NCI-H2171 treated with DMSO at 0.1 percent for 48 hours (cell line): Measurements from ENCODE around the gene NSD1.
"Not testable (repeated sequence)": the region's sequence is repeated elsewhere in the genome, so short reads cannot be mapped to it uniquely, and the experiment has no call there.

Experiments used
- DNase-seq: peaks from one replicate; lab custom pipeline; 2025; lab: John Stamatoyannopoulos, UW

NSD1 gene

DNA sequence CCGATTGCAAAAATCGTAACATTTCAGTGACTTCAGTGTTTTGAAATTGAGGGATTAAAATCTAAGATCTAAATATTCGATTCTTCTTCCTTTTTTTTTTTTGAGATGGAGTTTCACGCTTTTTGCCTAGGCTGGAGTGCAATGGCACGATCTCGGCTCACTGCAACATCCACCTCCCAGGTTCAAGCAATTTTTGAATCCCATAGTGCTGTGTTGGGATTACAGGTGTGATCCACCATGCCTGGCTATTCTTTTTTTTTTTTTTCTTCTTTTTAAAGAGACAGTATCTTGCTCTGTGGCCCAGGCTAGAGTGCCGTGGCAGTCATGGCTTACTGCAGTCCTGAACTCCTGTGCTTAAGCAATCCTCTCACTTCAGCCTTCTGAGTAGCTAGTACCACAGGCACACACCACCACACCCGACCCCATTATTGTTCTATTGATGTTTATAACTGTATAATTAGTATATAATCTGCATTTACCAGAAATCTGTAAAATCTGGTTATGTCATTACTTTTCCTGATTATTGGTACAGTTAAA, 42.7 kb downstream of the NSD1 start:
- DNase-seq, result no peak

DNA sequence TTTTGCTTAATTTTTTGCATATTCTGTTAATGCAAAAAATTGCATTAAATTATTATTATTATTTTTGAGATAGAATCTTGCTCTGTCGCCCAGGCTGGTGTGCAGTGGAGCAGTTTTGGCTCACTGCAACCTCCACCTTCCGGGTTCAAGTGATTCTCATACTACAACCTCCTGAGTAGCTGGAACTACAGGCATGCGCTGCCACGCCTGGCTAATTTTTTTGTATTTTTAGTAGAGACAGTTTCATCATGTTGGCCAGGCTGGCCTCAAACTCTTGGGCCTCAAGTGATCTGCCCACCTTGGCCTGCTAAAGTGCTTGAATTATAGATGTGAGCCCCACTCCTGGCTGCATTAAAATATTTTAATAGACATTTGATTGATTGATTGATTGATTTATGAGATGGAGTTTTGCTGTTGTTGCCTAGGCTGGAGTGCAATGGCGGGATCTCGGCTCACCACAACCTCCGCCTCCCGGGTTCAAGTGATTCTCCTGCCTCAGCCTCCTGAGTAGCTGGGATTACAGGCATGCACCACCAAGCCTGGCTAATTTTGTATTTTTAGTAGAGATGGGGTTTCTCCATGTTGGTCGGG, 44.4 kb downstream of the NSD1 start:
- DNase-seq, result not testable (repeated sequence)

DNA sequence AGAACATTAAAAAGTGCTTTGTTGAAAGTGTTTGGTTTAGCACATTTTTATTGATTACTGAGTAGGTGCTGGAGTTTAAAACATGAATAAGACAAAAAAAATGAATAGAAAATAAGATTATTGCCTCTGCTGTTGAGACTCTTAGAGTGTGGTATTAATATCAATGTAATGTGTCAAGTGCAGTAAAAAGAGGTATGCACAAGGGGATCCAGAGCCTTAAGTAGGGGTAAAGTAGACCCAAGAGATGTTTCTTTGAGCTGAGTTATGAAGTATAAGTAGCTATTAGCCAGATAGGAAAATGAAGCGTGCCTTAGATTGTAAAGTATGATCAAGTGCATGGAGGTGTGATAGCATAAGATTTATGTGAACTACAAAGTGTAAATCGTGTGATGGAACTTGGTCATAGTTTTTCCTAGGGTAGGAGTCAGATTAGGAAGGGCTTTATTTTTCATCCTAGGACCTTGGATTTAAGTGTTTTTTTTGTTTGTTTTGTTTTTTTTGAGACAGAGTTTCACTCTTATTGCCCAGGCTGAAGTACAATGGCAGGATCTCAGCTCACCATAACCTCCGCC, 45.2 kb downstream of the NSD1 start:
- DNase-seq, result no peak

DNA sequence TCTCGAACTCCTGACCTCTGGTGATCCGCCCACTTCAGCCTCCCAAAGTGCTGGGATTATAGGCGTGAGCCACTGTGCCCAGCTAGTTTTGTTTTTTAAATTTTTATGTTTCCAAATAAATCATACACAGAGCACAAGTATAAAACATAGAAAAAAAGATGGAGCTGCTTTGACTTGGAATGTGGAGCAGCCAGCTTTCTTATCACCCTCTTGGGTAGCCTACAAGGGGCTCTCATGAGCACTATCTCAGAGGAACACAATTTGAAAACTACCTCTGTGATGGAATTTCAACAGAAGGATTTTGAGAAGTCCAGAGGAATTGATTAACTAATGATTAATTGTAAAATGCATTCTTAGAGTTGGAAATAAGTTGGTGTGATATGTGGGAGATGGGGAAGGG, 45.9 kb downstream of the NSD1 start:
- no peak for DNase-seq

DNA sequence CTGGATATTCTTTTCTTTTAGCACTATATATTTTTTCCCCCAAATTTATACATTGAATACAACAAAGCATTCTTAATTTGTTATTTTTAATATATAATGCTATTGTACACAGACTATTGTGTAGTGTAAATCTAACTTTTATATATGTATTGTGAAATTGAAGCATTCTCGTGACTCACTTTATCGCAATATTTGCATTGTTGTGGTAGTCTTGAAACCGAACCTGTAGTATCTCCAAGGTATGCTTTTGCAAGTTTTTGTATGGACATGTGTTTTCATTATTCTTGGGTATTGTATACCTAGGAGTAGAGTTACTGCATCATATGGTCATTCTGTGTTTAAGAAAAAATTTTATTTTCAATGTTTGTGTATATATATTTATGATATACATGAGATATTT, 49.6 kb downstream of the NSD1 start:
- no peak for DNase-seq

DNA sequence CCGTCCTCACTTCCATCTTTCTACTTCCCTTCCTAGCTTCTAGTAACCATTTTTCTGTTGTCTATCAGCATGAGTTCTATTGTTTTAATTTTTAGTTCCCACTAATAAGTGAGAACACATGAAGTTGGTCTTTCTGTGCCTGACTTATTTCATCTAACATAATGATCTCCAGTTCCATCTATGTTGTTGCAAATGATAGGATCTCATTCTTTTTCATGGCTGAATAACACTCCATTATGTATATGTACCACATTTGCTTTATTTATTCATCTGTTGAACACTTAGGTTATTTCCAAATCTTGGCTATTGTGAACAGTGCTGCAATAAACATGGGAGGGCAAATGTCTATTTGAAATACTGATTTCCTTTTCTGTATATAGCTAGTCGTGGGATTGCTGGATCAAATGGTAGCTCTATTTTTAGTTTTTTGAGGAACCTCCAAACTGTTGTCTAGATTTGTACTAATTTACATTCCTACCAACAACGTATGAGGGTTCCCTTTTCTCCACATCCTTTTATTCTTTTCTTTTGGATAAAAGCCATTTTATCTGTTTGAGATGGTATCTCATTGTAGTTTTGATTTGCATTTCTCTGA, 50.3 kb downstream of the NSD1 start:
- no peak for DNase-seq

DNA sequence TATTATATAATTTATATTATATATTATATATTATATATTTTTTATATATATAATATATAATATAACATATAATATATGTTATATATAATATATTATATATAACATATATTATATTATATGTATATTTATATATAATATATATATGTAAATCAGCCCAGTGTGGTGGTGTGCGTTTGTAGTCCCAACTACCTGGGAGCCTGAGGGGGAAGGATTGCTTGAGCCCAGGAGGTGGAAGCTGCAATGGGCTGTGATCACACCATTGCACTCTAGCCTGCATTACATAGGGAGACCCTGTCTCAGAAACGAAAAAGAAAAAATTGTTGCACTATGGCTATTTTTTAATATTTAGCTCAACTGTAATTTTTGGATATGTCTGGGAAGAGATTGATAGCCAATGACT, 52.4 kb downstream of the NSD1 start:
- DNase-seq, result no peak

DNA sequence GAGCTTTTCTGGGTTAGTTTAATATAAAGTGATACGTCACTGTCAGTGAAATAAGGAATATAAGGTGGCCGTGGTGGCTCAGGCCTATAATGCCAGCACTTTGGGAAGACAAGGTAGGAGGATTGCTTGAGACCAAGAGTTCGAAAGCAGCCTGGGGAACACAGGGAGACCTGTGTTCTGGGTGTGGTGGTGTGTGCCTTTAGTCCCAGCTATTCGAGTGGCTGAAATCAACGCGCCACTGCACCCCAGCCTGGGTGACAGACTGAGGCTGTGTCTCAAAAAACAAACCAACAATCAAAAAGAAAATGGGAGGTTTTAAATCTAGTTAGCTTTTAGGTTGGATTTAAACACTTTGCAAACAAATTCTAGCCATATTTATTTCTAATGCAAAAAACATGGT, 53.1 kb downstream of the NSD1 start:
- no peak for DNase-seq

DNA sequence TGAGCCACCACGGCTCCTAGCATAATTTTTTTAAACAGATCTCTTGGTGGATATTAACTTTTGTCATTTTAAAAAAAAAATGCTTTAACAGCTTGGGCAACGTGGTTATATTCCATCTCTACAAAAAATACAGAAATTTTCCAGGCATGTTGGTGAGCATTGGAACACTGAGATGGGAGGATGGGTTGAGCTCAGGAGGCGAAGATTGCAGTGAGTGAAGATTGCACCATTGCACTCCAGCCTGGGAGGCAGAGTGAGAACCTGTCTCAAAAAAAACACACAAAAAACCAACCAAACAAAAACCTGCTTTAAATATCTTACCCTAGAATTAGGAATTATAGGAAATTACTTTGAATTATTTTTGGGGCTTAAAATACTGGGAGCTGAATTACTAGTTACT, 55.2 kb downstream of the NSD1 start:
- DNase-seq, result no peak

DNA sequence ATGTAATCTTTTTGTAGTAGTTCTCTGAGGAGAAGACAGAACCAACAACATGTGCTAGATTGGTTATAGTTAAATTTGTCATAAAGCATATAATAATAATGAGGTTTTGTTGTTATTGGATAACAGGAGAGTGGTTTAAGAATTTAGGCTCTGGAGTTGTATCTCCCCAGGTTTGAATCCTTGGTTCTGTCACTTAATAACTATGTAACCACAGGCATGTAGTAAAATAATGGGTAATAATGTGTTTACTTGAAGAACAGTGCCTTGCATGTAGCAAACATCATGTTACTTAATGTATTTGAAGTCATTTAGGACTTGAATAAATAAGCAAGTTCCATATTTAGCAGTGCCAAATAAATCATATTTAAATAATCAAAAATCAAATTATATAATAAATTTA, 55.8 kb downstream of the NSD1 start:
- DNase-seq, result no peak

DNA sequence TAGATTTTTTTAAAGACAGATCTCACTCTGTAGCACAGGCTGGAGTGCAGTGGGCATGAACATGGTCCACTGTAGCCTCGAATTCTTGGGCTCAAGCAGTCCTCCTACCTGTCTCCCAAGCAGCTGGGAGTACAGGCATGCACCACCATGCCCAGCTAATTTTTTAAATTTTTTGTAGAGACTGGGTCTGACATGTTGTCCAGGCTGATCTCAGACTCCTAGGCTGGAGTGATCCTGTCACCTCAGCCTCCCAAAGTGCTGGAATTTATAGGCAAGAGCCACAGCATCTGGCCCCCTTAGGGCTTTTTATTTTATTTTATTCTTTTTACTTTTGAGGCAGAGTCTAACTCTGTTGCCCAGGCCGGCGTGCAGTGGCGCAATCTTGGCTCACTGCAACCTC, 56.4 kb downstream of the NSD1 start:
- DNase-seq, result no peak

DNA sequence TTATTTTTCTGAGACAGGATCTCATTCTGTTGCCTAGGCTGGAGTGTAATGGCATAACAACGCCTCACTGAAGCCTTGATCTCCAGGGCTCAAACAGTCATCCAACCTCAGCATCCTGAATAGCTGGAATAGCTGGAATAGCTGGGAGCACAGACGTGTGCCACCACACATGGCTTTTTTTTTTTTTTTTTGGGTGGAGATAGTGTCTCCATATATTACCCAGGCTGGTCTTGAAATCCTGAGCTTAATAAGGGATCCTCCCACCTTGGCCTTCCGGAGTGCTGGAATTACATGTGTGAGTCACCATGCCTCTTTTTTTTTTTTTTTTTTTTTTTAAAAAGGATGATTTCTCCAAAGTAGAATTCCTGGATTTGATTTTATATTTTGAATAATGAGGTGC, 60.7 kb downstream of the NSD1 start:
- DNase-seq, result no peak

DNA sequence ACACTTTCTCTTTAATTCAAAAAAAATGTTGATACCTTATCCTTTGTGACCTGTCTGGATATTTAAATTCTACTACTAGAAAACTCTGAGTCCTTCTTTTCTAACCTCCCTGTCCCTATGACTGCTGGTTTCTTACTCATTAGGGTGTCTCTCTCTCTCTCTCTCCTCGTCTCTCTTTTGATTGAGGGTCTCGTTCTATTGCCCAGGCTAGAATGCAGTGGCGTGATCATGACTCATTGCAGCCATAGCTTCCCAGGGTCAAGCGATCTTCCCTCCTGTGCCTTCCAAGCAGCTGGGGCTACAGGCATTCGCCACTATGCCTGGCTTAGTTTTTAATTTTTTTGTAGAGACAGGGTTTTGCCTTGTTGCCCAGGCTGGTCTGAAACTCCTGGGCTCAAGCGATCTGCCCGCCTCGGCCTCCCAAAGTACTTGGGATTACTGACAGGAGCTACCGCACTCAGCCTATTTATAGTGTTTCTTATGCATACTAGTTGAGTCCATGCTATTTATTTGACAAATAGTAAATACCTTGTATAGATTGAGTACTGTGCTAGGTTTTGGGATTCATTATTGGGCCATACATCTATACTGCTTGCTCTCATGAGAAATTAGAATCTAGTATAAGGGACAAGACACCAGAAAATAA, 61.9 kb downstream of the NSD1 start:
- no peak for DNase-seq

DNA sequence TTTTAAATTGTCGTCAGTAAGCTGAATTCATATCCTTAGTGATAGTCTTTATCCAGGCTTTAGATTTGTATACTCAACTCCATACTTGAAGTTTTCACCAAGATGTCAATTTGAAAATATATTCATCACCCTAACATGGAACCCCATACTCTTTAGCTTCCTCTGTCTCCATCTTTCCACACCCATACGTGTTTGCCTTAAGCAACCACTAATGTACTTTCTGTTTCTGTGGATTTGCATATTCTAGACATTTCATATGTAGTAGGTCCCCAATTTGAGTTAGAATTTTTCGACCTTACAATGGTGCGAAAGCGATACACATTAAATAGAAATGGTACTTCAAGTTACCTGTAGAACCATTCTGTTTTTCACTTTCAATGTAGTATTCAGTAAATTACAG, 65.2 kb downstream of the NSD1 start:
- no peak for DNase-seq

DNA sequence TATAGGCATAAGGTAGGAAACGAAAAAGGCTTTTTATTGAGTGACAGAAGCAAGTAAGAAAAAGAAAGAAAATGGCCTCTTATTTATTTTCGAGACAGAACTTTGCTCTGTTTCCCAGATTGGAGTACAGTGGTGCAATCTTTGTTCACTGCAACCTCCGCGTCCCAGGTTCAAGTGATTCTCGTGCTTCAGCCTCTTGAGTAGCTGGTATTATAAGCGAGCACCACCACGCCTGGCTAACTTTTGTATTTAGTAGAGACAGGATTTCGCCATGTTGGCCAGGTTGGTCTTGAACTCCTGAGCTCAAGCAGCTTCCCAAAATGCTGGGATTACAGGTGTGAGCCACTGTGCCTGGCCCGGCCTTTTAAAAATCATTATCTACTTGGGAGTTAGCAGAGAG, 70.7 kb downstream of the NSD1 start:
- DNase-seq, result no peak

DNA sequence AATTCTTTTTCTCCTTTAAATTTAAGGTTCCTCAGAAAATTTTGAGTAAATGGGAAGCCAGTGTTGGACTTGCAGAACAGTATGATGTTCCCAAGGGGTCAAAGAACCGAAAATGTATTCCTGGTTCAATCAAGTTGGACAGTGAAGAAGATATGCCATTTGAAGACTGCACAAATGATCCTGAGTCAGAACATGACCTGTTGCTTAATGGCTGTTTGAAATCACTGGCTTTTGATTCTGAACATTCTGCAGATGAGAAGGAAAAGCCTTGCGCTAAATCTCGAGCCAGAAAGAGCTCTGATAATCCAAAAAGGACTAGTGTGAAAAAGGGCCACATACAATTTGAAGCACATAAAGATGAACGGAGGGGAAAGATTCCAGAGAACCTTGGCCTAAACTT, 76.0 kb downstream of the NSD1 start:
- no peak for DNase-seq

DNA sequence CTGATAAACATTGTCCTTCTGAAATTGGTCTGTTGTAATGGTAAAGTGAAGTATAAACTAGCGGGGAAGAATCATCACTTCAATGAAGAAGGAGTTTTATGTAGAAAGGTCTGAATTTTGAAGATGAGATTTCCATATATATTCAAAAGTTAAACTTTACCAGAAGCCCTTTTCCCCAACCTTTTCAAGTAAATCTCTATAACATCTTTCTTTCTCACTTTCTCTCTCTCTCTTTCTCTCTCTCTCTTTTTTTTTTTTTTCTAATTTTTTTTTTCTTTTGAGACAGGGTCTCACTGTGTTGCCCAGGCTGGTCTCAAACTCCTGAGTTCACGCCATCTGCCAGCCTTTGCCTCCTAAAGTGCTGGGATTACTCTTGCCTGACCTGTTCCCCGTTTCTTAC, 78.7 kb downstream of the NSD1 start:
- no peak for DNase-seq

DNA sequence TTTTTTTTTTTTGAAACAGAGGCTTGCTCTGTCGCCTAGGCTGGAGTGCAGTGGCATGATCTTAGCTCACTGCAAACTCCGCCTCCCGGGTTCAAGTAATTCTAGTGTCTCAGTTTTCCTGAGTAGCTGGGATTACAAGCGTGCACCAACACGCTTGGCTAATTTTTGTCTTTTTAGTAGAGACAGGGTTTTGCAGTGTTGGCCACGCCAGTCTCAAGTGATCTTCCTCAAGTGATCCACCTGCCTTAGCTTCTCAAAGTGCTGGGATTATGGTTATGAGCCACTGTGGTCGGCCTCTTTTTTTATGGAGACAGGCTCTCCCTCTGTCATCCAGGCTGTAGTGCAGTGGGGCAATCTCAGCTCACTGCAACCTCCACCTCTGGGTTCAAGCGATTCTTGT, 87.0 kb downstream of the NSD1 start:
- no peak for DNase-seq

DNA sequence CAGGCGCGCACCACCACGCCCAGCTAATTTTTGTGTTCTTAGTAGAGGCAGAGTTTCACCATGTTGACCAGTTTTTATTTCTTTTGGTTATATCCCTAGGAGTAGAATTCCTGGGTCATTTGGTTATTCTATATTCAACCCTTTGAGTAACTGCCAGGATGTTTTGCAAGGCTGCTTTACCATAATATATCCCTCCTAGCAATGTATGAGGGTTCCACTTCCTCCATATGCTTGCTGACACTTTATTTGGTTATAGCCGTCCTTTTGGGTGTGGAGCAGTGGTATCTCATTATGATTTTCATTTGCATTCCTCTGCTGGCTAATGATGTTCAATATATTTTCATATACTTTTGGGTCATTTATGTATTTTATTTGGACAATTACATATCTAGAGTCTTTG, 88.7 kb downstream of the NSD1 start:
- no peak for DNase-seq

DNA sequence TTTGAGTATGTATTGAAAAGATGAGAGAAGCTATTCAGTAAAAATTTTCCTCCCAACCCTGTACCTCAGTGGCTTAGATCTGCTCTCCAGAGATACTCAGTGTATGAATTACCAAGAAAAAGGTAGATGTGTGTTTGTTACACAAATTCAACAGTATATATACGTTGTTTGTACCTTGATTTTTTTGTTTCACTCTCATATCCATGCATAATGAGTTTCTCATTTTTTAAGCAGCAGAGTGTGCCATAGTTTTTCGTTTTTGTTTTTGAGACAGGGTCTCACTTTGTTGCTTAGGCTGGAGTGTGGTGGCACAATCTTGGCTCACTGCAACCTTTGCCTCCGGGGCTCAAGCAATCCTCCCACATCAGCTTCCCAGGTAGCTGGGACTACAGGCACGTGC, 92.2 kb downstream of the NSD1 start:
- DNase-seq, result no peak

DNA sequence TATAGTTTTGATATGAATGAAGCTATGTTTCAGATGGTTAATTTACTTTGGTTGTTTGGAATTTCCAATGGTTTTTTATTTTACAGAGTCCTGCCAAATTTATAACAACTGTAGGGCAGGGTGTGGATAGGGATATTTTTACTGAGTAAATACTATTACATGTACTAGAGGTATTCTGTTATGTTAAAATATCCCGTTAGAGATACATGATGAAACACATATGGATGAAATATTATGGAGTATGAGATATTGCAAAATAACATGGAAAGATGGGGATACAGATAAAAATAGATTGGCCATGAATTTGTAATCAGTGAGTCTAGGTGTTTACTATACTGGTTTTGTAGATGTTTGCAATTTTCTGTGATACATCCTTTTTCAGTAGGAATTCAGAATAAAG, 93.3 kb downstream of the NSD1 start:
- no peak for DNase-seq

DNA sequence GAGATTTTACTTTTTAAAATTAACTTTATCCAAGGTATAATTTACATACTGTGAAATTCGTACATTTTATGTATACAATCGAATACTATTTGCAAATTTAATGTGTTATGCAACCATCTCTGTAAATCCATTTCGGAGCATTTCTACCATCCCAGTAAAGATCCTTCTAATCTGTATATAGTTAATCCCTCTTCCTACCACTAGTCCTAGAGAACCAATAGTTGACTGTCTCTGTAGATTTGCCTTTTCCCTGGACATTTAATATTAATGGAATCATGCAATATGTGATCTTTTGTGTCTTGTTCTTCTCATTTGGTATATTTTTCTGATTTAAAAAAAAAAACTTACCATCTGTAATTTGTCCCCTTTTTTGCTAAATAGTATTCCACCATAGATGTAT, 95.2 kb downstream of the NSD1 start:
- DNase-seq, result no peak

DNA sequence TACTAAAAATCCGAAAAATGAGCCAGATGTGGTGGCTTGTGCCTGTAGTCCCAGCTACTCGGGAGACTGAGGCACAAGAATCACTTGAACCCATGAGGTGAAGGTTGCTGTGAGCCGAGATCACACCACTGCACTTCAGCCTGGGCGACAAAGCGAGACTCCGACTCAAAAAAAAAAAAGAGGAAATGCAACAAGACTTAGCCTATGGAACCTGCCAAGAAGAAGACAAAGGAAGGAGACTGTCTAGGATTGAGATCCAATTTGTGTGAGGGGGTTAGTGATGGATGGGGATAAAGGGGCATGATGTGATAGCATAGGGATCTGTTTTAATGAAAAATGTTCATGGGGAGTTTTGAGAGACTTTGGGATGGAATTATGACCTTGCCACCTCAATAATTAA, 97.1 kb downstream of the NSD1 start:
- no peak for DNase-seq
